ENCODE measurements around the gene ARV1. TPM values are rescaled to one million over a fixed set of nuclear protein-coding genes. Genes with fewer than 3 reads are reported as not detected.

The ARV1 gene
- total and polyA plus RNA-seq, 2 of the 13 experiments (the other 11 are each of a cell fraction or from before 2014, with no cell fraction given): 13.0 to 15.2 TPM

GRCh38 chr1:230965535-230965934 lies 13.4 kb upstream of the ARV1 start:
- no peak overlapping the region for H3K9ac ChIP-seq (ENCODE audit: insufficient read depth, low read depth, low read length)
- peak overlapping the region; percentile 30; the same call in 1 of the 2 replicates for H3K4me2 ChIP-seq (ENCODE audit: low read depth, low read length)
- no peaks in the 10 kb centered on the region for H4K20me1 ChIP-seq (ENCODE audit: insufficient read depth, low read length)
- intact Hi-C loops (cut with micrococcal nuclease; ENCODE audit: unreplicated experiment): loop anchor here (5.0 kb wide), 1 partner anchor 197 kb away; the partner anchor contains the start of gene TRIM67
- DNase-seq (ENCODE audit: low spot score) (no peak), ATAC-seq (peak; percentile 79), FAIRE-seq (no peak)
- H3K4me3 ChIP-seq (replicated peaks in 1 of 3; ENCODE audit: insufficient read depth in 1 of 3, low read depth in 2 of 3, low read length in 3 of 3): no peak overlapping the region
- no peaks in the 10 kb centered on the region for H3K27me3 ChIP-seq (ENCODE audit: control insufficient read depth in 1 of 2, insufficient read depth in 2 of 2, low read length in 2 of 2)
- H3K4me1 ChIP-seq (ENCODE audit: insufficient read depth, low read length): peaks cover 28% of the 10 kb centered on the region
- no peaks in the 10 kb centered on the region for H3K79me2 ChIP-seq (ENCODE audit: insufficient read depth, low read length)
- in situ Hi-C loops (cut with HindIII; ENCODE audit: extremely low pct_ligation_motif_present, low pct_unique_long_range_greater_than_20kb): no loop called here
- no peaks in the 10 kb centered on the region for H3K36me3 ChIP-seq (replicated peaks in 1 of 2; ENCODE audit: control insufficient read depth in 1 of 2, insufficient read depth in 2 of 2, low read length in 2 of 2)
- POLR2A ChIA-PET: interaction anchor here (1.0 to 1.3 kb wide), 2 partner anchors 13 to 27 kb away, joined by 3 read pairs; partner anchors contain the start of genes ARV1 and TTC13
- no peak overlapping the region for H3K27ac ChIP-seq (ENCODE audit: extremely low read length, insufficient read depth, low read length)
- no peak overlapping the region for H2AFZ ChIP-seq (ENCODE audit: low read length)
- no TSS peak for BruUV-seq (replicated peaks)
- WGBS (ENCODE audit: low lambda C conversion rate): 57% methylated on average over 5 of the region's 5 CpGs
- CTCF ChIA-PET (ENCODE audit: low intra/inter-chr PET ratio, low total read pairs): no interaction called here
- no peaks in the 10 kb centered on the region for H3K9me3 ChIP-seq (ENCODE audit: low read length)
- no peak for TF ChIP-seq CCDC6 (CRISPR knock-in tag; IDR thresholded peaks at IDR 0.05)
- no peak for TF ChIP-seq ZNF580 (CRISPR knock-in tag; IDR thresholded peaks at IDR 0.05; ENCODE audit: borderline replicate concordance, low read depth)
- no peak for TF ChIP-seq PBX3 (CRISPR knock-in tag; IDR thresholded peaks at IDR 0.05; ENCODE audit: borderline replicate concordance)
- no peak for TF ChIP-seq ZNF800 (CRISPR knock-in tag; IDR thresholded peaks at IDR 0.05)
- TF ChIP-seq KDM3A (CRISPR knock-in tag; IDR thresholded peaks at IDR 0.05; ENCODE audit: low read depth): no peak
- no peak for TF ChIP-seq ZBTB2 (CRISPR knock-in tag; IDR thresholded peaks at IDR 0.05; ENCODE audit: low read depth)
- TF ChIP-seq GATAD2A (CRISPR knock-in tag; IDR thresholded peaks at IDR 0.05): no peak
- no peak for TF ChIP-seq ZNF605 (CRISPR knock-in tag; IDR thresholded peaks at IDR 0.05)
- TF ChIP-seq DNMT3B (CRISPR knock-in tag; conservative IDR thresholded peaks at IDR 0.05): no peak
- TF ChIP-seq ZBTB33 (CRISPR knock-in tag; IDR thresholded peaks at IDR 0.05): no peak
- no peak for TF ChIP-seq ZNF576 (CRISPR knock-in tag; IDR thresholded peaks at IDR 0.05)
- no peak for TF ChIP-seq TFE3 (CRISPR knock-in tag; IDR thresholded peaks at IDR 0.05)
- no peak for TF ChIP-seq TAF15 (IDR thresholded peaks at IDR 0.05; ENCODE audit: low read depth, low read length, poor library complexity, severe bottlenecking)
- no peak for TF ChIP-seq CBFB (CRISPR knock-in tag; IDR thresholded peaks at IDR 0.05)
- no peak for TF ChIP-seq MTF2 (CRISPR knock-in tag; IDR thresholded peaks at IDR 0.05; ENCODE audit: borderline replicate concordance)
- no peak for TF ChIP-seq SOX6 (IDR thresholded peaks at IDR 0.05)
- TF ChIP-seq SOX6 (CRISPR knock-in tag; IDR thresholded peaks at IDR 0.05): no peak

Measured in HepG2 (cell line).